Astrocyte (in vitro differentiated cells and primary cell): ENCODE results near the gene MXRA7. TPM values are rescaled to one million over a fixed set of nuclear protein-coding genes. Genes with fewer than 3 reads are reported as not detected.

ENCODE experiments used
- DNase-seq: peaks from one replicate; pipeline ENCODE4 v3.0.0-alpha.2; 2010; ENCODE audit warnings: low read depth
- FAIRE-seq: peaks from 2 replicates; lab custom pipeline; 2011; peaks lifted over from hg19 to GRCh38; lab: Jason Lieb, UNC
- H2AFZ ChIP-seq: 2 replicates; pipeline ENCODE4 v1.6.0; 2012; ENCODE audit warnings: low read depth, low read length, inconsistent platforms
- H3K27ac ChIP-seq: 2 replicates; pipeline ENCODE4 v1.5.1; 2011; ENCODE audit warnings: low read depth, low read length, inconsistent platforms
- H3K27me3 ChIP-seq: 2 replicates; pipeline ENCODE4 v1.6.0; 2011; ENCODE audit warnings: low read length, inconsistent platforms; ENCODE audit not compliant: insufficient read depth
- H3K36me3 ChIP-seq: 2 replicates; pipeline ENCODE4 v1.5.1; 2011; ENCODE audit warnings: low read length, inconsistent platforms; ENCODE audit not compliant: insufficient read depth
- H3K4me1 ChIP-seq: 2 replicates; pipeline ENCODE4 v1.5.1; 2011; ENCODE audit warnings: low read length, inconsistent platforms; ENCODE audit not compliant: insufficient read depth
- H3K4me2 ChIP-seq: 2 replicates; pipeline ENCODE4 v1.6.0; 2012; ENCODE audit warnings: low read length, inconsistent platforms
- H3K4me3 ChIP-seq: 2 replicates; pipeline ENCODE4 v1.5.1; 2011; ENCODE audit warnings: low read depth, mild to moderate bottlenecking, low read length, inconsistent platforms; ENCODE audit not compliant: insufficient read depth
- H3K79me2 ChIP-seq: 2 replicates; pipeline ENCODE4 v1.6.0; 2012; ENCODE audit warnings: mild to moderate bottlenecking, low read length, inconsistent platforms; ENCODE audit not compliant: insufficient read depth
- H3K9ac ChIP-seq: 2 replicates; pipeline ENCODE4 v1.6.0; 2012; ENCODE audit warnings: mild to moderate bottlenecking, low read length, inconsistent platforms
- H3K9me3 ChIP-seq: 2 replicates; pipeline ENCODE4 v1.5.1; 2012; ENCODE audit warnings: low read depth, mild to moderate bottlenecking, low read length, inconsistent platforms; ENCODE audit not compliant: insufficient read depth
- H4K20me1 ChIP-seq: 2 replicates; pipeline ENCODE4 v1.6.0; 2012; ENCODE audit warnings: low read length, inconsistent platforms; ENCODE audit not compliant: insufficient read depth
- H3K27ac Mint-ChIP-seq: one replicate; pipeline ENCODE4 v1.8.0; 2021; ENCODE audit warnings: mild to moderate bottlenecking, mixed read lengths; ENCODE audit not compliant: unreplicated experiment
- H3K27me3 Mint-ChIP-seq: one replicate; pipeline ENCODE4 v1.8.0; 2021; ENCODE audit warnings: low read depth, mixed read lengths; ENCODE audit not compliant: unreplicated experiment
- H3K36me3 Mint-ChIP-seq: one replicate; pipeline ENCODE4 v1.8.0; 2021; ENCODE audit warnings: low read depth, mixed read lengths; ENCODE audit not compliant: unreplicated experiment
- H3K4me1 Mint-ChIP-seq: one replicate; pipeline ENCODE4 v1.8.0; 2021; ENCODE audit warnings: low read depth, mixed read lengths; ENCODE audit not compliant: unreplicated experiment
- H3K4me3 Mint-ChIP-seq: one replicate; pipeline ENCODE4 v1.8.0; 2021; ENCODE audit warnings: mild to moderate bottlenecking, moderate library complexity, mixed read lengths; ENCODE audit not compliant: unreplicated experiment
- H3K9me3 Mint-ChIP-seq: one replicate; pipeline ENCODE4 v1.8.0; 2021; ENCODE audit warnings: mild to moderate bottlenecking, mixed read lengths; ENCODE audit not compliant: unreplicated experiment
- CTCF ChIP-seq: IDR thresholded peaks from 2 replicates; pipeline ENCODE4 v1.5.1; 2011; ENCODE audit warnings: low read depth, mild to moderate bottlenecking, inconsistent platforms, low read length, moderate library complexity; ENCODE audit not compliant: insufficient read depth
- EZH2 ChIP-seq: IDR thresholded peaks from 2 replicates; pipeline ENCODE4 v1.6.1; 2012; ENCODE audit warnings: mild to moderate bottlenecking, low read length, inconsistent platforms; ENCODE audit not compliant: insufficient read depth
- total RNA-seq: library from RNA; stranded (reverse); gene quantifications from 2 replicates; pipeline ENCODE4 v1.2.1, GENCODE V29; 2021

The MXRA7 gene
- total RNA-seq, 1 donor from 2014 or later, result 177 TPM

GRCh38 chr17:76726776-76727718, 16.3 kb upstream of the MXRA7 start, which contains the start of gene METTL23:
Gene METTL23, plus strand, starts transcription at chr17:76726839. Its CDS starts 2,872 bp downstream, at chr17:76729711.
- no peaks in the 10 kb centered on the region for H3K9me3 ChIP-seq
- peak; percentile 52 for DNase-seq
- H3K27me3 Mint-ChIP-seq, result no peaks in the 10 kb centered on the region
- peak within 1 kb of the TSS; percentile 82 for H3K4me3 ChIP-seq
- peak within 1 kb of the TSS; percentile 92 for H3K9ac ChIP-seq
- H4K20me1 ChIP-seq, result peaks cover 62% of the 10 kb centered on the region
- peaks cover 28% of the 10 kb centered on the region for H3K36me3 ChIP-seq
- H3K4me1 ChIP-seq, result peaks cover 16% of the 10 kb centered on the region
- peak within 1 kb of the TSS; percentile 98 for H3K4me2 ChIP-seq
- H3K36me3 Mint-ChIP-seq, result peaks cover 9% of the 10 kb centered on the region
- H3K4me3 Mint-ChIP-seq, result peak within 1 kb of the TSS; percentile 97
- peak within 1 kb of the TSS; percentile 84 for H2AFZ ChIP-seq
- peaks cover 88% of the 10 kb centered on the region for H3K79me2 ChIP-seq
- no peaks in the 10 kb centered on the region for H3K9me3 Mint-ChIP-seq
- TF ChIP-seq EZH2 (no peak), CTCF (peak; percentile 26)
- H3K27ac ChIP-seq, result peak within 1 kb of the TSS; percentile 94
- H3K27me3 ChIP-seq, result no peaks in the 10 kb centered on the region
- no peak for FAIRE-seq
- peaks cover 11% of the 10 kb centered on the region for H3K4me1 Mint-ChIP-seq
- peak within 1 kb of the TSS; percentile 94 for H3K27ac Mint-ChIP-seq

- peak; percentile 89 for DNase-seq
- peak within 1 kb of the TSS; percentile 84 for H2AFZ ChIP-seq
These were observed 15.5 kb upstream of the MXRA7 start, which contains the start of gene JMJD6 for GRCh38 chr17:76726231-76726775. Gene JMJD6, minus strand, starts transcription at chr17:76726606. Its CDS starts 131 bp downstream, at chr17:76726475.

More at GRCh38 chr17:76726231-76726775, 15.5 kb upstream of the MXRA7 start, which contains the start of gene JMJD6:
- no peaks in the 10 kb centered on the region for H3K9me3 ChIP-seq
- no peak for TF ChIP-seq CTCF
- no peak for TF ChIP-seq EZH2
- peak within 1 kb of the TSS; percentile 82 for H3K4me3 ChIP-seq
- H3K27me3 ChIP-seq, result no peaks in the 10 kb centered on the region
- H3K4me2 ChIP-seq, result peak within 1 kb of the TSS; percentile 98
- Mint-ChIP-seq H3K9me3 (no peaks in the 10 kb centered on the region), H3K4me3 (peak within 1 kb of the TSS; percentile 97), H3K27me3 (no peaks in the 10 kb centered on the region), H3K4me1 (peaks cover 11% of the 10 kb centered on the region), H3K27ac (peak within 1 kb of the TSS; percentile 94), H3K36me3 (peaks cover 13% of the 10 kb centered on the region)
- H3K79me2 ChIP-seq, result peaks cover 89% of the 10 kb centered on the region
- H3K9ac ChIP-seq, result peak within 1 kb of the TSS; percentile 92
- H4K20me1 ChIP-seq, result peaks cover 62% of the 10 kb centered on the region
- H3K4me1 ChIP-seq, result peaks cover 16% of the 10 kb centered on the region
- H3K36me3 ChIP-seq, result peaks cover 31% of the 10 kb centered on the region
- peak within 1 kb of the TSS; percentile 94 for H3K27ac ChIP-seq
- FAIRE-seq, result no peak
